ENCODE data around the gene NACC2.

NACC2 gene

DNA sequence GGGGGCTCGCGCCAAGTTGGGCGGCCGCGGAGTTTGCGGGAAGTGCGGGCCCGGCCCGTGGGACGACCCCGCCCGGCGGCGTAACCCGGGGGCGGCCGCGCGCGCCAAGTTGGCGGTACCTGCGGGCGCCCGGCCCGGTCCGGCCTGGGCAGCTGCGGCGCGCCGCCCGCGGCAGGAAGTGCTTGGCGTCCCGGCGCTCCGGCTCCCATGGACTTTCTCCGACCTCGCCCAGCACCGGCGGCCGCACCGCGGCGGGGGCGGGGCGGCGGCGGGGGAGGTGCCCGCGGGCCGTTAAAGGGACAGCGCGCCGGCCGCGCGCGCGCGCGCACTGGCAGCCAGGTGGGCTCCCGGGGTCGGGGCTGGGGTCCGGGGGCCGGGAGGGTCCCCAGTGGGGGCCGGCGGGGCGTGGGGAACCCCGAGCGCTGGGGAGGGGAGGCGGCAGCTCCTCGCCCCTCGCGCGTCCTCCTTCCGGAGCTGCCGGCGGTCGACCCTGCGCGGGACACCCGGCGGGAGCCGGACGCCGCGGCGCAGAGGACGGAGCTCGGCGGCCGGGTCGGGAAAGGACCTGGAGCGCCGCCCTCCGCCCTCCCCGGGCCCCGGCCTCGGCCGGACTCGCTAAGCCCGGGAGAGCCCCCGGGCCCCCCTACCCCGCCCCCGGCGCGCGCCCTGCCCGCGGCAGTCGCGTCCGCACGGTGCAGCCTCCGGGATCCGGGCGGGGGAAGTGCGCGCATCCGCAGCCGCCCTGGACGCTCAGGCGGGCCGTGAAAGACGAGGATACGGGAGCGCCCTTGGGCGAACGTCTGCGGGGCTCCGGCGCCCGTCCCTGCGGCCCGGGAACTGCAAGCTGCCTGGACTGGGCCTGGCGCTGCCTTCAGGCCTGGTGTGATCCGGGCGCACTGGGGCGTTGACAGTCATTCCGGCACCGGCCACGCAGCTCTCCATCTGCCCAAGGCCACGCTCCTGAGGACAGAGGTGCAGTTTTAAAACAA, at the start of gene NACC2:
TSS of gene NACC2 (minus strand) at position 220 of the 989 bp plus-strand sequence. CDS start 44,768 bp downstream, outside the sequence.
- peak within 1 kb of the TSS; percentile 73 for H3K4me3 ChIP-seq (ENCODE audit: low read depth, low read length)
- DNase-seq (ENCODE audit: low read depth) = no peak

DNA sequence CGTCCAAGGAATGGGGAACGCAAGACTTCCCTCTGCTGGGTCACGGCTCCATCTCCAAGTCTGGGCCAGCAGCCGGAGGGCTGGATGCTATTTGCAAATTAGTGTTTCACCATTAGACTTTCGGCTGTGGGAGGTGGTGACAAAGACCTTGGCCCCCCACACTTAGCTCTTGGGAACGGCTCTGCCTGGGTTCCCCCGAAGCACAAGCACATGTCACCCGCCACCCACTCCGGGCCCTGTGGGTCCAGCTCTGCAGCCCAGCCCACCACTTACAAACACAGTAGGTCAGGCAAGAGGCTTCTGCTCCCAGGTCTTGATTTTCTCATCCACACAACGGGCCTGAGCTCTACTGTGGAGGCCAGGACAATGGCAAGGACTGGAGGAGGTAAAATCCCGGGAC, 49.4 kb upstream of the NACC2 start:
- no peak for DNase-seq (ENCODE audit: low read depth)
- no peak overlapping the region for H3K4me3 ChIP-seq (ENCODE audit: low read depth, low read length)

GRCh38 chr9:136143215-136144001, 48.3 kb upstream of the NACC2 start:
- H3K4me3 ChIP-seq (ENCODE audit: low read depth, low read length) = no peak overlapping the region
- no peak for DNase-seq (ENCODE audit: low read depth)

DNA sequence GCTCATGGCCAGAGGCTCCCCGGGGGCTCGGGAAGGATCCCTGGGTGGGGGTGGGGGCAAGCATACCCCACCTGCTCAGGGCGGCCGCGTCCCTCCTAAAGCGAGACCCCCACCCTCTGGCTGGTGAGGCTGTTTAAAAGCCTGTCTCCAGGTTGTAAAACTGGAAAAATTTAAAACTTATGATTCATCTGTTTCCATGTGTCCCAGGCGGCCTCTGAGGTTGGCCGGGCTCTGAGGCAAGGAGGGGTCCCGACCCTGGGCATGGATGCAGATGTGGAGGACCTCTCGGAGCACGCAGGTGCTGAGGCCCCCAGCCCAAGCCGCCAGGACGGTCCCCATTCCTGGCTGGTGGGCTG, 47.7 kb upstream of the NACC2 start:
- no peak overlapping the region for H3K4me3 ChIP-seq (ENCODE audit: low read depth, low read length)
- DNase-seq (ENCODE audit: low read depth) = no peak

DNA sequence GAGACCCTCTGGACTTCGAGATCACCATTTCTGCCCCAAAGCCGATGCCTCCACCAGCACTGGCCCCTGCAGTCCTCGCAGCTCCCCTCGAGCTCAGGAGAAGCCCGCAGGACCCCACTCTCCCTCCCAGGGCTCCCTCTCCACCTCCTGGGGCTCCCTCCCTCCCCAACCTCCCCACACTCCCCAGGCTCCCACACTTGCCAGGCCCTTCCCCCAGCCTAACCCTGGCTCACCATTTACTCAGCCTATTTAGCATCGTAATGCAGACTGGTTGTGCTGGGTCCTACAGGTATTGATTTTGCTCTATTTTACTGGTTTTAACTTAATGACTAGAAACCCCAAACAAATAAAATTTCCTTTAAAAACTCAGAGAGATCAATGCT, 47.3 kb upstream of the NACC2 start:
- no peak for DNase-seq (ENCODE audit: low read depth)
- no peak overlapping the region for H3K4me3 ChIP-seq (ENCODE audit: low read depth, low read length)

DNA sequence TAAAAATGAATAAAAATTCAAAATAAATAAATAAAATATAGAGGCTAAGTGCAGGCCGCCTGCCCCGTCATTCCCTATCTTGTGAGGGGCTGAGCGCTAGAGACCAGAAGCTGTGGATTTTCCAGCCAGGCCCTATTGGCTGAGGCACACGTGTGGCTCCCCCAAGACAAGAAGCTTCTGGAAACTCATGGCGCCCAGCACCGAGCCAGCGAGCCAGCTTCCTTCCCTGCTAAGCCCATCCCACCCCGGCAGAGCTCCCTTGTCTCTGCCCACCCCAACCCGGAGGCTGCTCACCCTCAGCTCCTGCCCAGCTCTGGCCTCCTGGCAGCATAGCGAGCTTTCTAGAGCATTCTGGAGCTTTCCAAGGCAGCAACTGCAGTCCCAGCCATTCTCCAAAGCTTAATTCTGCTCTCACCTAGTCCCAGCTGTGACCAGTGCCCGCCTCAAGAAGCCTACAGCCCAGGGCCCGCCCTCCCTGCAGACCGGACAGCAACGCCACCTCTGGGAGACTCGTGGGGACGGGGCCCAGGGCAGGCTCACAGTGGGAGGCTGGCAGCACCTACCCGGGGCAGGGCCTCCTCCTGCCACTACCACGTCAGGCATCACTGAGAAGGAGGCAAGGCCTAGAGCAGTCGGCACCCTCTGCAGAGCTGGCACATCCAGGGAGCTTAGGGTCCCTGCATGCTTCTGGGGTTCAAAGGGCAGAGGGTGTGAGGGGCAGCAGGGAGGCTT, 46.8 kb upstream of the NACC2 start:
- no peak for DNase-seq (ENCODE audit: low read depth)
- no peak overlapping the region for H3K4me3 ChIP-seq (ENCODE audit: low read depth, low read length)

GRCh38 chr9:136140966-136141365, 45.9 kb upstream of the NACC2 start:
- H3K4me3 ChIP-seq (ENCODE audit: low read depth, low read length) = no peak overlapping the region
- DNase-seq (ENCODE audit: low read depth) = peak; percentile 35

DNA sequence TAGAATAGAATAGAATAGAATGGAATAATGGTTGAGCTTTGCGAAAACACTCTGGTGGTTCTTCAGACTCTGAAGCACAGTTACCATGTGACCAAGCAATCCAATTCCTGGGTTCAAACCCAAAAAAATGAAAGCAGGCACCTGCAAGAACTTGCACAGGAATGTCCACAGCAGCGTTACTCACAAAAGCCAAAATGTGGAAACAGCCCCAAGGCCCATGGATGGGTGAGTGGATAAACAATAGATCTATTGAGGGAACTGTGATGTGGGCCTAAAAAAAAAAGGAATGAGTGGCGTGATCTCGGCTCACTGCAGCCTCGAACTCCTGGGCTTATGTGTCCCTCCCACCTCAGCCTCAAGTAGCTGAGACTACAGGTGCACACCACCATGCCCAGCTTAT, 45.0 kb upstream of the NACC2 start:
- DNase-seq (ENCODE audit: low read depth) = no peak
- no peak overlapping the region for H3K4me3 ChIP-seq (ENCODE audit: low read depth, low read length)

DNA sequence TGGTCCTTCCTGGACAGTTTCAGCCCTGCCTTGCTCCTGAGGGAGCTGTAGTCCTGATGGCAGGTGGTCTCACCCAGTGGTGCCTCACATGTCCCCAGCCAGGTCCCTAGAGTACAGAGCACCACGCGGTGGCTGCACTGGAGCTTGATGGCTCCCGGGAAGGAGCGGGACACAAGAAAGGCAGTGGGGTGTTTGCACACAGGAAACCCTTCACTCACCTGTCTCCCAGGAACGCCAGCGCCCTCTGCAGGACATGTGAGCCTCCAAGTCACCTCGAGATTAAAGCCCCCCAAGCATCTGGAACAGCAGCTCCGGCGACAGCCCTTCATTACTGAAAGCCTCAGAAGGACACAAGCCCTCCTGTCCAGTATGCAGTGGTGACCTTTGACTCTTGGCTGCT, 43.5 kb upstream of the NACC2 start:
- no peak for DNase-seq (ENCODE audit: low read depth)
- no peak overlapping the region for H3K4me3 ChIP-seq (ENCODE audit: low read depth, low read length)

DNA sequence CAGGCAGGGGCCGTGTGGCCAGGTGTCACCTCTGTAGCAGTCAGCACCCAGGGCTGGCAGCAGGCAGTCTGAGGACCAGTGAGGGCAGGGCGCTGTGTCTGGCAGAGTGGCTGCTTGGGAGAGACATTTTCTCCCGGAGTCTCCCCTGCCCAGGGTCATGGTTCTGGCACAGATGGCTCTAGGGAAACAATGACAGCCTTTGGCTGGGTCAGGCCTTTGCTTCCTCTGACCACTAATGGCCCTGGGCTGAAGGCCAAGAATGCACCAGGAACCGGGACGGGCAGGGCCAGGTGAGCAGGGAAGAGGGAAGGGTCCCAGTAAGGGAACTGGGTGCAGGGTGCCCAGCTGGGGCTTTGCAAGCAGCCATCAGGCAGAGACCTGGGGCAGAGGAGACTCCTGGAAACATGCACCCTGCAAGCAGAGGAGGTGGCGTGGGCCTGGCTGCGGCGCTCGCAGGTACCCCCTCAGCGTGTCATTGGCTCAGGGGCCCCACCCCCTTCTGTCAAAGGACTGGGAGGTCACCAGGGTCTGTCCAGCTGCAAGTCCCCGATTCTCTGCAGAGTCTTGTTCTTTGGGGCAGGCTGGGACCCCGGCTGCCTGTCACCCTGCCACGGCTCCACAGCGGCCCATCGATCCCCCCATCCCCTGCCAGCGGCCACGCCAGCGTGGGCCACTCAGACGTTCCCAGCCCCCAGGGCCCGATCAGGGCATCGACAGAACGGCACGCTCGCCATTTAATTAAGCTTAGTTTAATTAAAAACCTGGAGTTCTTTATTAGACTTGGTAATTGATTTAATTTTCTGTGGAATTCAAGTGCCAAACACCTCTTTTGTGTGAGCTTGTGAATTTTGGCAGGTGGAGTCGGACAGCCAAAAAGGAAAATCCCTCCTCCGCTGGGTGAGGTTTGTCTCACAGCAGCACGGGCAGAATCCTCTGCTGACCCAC, 42.5 kb upstream of the NACC2 start:
- no peak for DNase-seq (ENCODE audit: low read depth)
- no peak overlapping the region for H3K4me3 ChIP-seq (ENCODE audit: low read depth, low read length)

DNA sequence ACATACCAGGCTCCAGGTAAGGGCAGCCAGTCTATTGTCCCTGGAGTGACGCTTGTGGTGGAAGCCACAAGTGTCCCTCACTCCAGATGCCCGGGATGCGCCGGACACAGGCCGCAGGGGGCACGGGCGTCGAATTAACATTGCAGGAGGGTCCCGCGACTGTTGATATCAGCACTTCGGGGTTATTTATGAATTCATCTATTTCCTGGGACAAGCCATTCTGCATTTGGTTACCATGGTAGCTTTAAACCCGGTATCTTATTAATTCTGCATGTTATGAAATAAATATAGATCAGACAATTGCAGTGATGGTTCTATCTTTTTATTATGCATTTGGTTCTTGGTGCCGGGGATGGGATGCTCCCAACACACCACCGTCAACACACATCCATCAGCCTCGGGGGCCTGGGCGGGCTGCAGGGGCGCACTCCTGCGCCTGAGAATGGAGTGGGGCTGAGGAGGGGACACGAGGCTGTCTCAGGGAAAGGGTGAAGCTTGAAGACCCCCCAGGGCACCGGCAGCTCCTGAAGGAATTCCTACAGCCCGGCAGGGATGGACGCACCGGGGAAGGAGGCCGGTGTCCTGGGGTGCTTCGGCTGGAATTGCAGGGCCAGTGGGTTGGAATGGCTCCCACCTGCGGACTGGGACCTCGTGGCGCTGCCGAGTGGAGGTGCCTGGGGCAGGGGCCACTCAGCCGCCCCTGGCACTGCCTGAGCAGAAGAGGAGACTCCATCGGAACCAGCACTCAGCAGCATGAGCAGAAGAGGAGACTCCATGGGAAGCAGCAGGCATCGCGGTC, 41.2 kb upstream of the NACC2 start:
- no peak for DNase-seq (ENCODE audit: low read depth)
- H3K4me3 ChIP-seq (ENCODE audit: low read depth, low read length) = no peak overlapping the region

- no peak for DNase-seq (ENCODE audit: low read depth)
Observed at GRCh38 chr9:136135326-136136126, 40.4 kb upstream of the NACC2 start.

DNA sequence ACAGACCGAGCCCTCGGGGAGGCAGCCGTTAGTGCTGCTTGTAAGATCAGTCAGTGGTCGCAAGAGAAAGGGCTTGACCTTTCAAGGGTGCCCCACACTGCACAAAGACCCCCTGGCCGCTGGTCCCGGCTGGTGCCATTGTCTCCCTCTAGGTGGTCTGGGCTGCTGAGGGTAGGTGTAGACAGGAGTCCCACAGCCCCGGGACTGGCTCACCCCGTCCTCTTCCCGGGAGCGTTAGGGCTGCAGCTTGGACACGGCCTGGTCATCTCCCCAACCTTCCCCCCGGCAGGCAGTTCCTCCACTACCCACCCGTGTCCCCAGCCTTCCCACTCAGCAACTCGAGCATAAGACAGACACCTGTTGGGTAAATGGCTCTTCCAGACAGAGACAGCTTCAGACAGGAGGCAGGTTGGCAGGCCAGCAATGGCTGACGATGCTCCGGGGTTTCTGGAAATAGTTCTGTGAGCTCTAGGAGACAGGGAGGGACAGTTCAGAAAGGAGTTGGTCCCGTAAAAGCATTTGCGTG, 38.9 kb upstream of the NACC2 start:
- no peak overlapping the region for H3K4me3 ChIP-seq (ENCODE audit: low read depth, low read length)

More at GRCh38 chr9:136135326-136136126, 40.4 kb upstream of the NACC2 start:
- no peak overlapping the region for H3K4me3 ChIP-seq (ENCODE audit: low read depth, low read length)

DNA sequence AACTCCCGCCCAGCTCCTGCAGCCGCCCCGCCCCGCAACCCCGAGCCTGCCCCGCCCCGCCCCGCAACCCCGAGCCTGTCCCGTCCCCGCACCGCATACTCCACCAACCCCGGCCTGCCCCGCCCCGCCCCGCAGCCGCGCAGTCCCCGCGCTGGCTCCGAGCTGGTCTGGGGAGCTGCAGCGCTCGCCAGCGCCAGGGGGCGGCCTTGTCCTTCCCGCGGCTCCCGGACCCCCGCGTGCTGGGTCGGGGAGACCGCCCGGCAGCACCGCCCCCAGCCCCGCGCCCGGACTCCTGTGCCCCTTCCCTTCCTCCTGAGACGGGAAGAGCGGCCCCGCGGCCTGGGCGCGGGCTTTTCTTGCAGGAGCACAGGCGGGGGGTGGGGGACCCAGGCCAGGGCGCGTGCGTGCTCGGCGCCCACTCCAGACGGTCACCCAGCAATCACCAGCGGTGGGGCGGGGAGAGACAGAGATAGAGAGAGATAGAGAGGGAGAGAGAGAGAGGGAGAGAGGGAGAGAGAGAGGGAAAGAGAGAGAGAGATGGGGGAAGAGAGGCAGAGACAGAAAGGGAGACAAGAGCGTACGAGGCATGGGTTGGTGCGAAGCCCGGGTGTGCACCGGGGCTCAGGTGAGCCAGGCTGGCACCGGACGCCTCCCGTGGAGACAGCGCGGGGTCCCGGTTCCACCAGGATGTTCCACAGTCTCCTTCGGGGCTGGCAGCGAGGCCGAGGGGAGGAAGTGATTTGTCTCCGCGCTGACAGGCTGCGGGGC, 38.3 kb upstream of the NACC2 start:
- no peak for DNase-seq (ENCODE audit: low read depth)
- H3K4me3 ChIP-seq (ENCODE audit: low read depth, low read length) = peak overlapping the region; percentile 47

More for the DNA sequence above, 38.9 kb upstream of the NACC2 start:
- DNase-seq (ENCODE audit: low read depth) = no peak

DNA sequence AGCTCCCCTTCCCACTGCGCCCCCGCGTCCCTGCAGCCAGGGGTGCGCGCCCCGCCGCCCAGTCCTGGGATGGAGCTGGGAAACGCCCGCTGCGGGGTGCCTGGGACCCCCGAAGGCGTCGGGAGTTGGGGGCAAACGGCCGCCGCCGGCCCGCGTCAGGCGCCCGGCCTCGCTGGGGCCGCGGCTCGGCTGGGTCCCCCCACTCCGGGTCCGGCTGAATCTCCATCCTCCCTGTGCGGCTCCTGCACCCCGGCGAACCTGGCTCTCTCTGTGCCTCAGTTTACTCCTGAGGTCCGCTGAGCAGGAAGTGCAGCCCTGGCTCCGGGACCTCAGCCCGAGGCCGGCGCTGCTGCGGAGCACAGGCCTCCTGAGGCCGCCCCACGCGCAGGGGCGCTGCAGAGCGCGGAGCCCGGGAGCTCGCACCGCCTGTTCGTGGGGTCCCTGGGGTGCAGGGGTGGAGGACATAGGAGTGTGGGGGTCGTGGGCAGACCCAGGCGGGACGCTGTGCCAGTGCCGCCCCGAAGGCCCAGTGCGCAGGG, 37.5 kb upstream of the NACC2 start:
- DNase-seq (ENCODE audit: low read depth) = no peak
- peak overlapping the region; percentile 14 for H3K4me3 ChIP-seq (ENCODE audit: low read depth, low read length)

All from skeletal muscle cell (primary cell).